ENCODE results near the gene FBXO4. TPM values are rescaled to one million over a fixed set of nuclear protein-coding genes. Genes with fewer than 3 reads are reported as not detected.
A peak's percentile ranks its signal among the peaks of the same experiment; 100 is the strongest.

FBXO4 gene, protein sequence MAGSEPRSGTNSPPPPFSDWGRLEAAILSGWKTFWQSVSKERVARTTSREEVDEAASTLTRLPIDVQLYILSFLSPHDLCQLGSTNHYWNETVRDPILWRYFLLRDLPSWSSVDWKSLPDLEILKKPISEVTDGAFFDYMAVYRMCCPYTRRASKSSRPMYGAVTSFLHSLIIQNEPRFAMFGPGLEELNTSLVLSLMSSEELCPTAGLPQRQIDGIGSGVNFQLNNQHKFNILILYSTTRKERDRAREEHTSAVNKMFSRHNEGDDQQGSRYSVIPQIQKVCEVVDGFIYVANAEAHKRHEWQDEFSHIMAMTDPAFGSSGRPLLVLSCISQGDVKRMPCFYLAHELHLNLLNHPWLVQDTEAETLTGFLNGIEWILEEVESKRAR
- total RNA-seq: 18.6 TPM

DNA sequence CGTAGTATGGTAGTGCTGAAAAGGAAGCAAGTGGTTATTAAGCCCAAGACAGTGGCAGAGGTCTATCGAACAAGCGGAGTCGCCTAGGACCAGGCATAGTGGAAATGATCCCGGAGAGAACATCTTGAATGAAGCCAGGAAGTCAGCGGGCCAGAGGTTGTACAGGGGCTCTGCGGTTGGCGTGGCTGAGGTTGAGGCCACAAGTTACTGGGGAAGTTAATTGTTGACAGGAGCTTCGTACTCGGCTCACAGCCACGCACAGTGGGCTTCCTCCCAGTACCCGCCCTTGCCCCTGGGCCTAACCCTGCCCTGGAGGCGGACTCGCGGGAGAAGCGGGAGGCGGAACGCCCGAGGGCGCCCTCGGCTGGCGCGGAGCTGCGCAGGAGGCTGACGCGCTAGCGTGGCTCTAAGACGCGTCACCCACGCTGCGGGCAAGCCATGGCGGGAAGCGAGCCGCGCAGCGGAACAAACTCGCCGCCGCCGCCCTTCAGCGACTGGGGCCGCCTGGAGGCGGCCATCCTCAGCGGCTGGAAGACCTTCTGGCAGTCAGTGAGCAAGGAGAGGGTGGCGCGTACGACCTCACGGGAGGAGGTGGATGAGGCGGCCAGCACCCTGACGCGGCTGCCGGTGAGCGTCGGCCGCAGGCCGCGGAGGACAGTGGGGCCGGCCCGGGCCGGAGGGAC lies at the start of gene FBXO4:
Gene FBXO4, plus strand, starts transcription at position 410 of the 683 bp plus-strand sequence. Its CDS starts 29 bp downstream, at position 439.
- peak; percentile 73 for DNase-seq

DNA sequence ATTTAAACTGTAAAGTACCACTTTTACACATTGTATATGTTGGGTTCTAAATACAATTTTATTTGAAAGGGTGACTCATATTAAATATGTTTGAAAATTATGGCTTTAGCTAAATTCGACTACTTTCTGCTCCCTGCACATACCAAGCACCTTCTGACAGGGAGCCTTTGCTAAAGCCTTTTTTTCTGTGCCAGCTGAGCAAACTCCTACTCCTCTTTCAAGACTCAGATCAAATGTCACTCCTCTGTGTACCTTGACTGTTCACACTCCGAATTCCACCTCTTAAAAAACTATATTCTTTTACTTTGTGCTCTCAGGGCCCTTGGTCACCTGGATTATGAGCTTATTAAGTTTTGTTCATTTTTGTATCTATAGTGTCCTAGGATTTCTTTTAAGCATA lies 48.4 kb upstream of the FBXO4 start:
- no peak for DNase-seq

DNA sequence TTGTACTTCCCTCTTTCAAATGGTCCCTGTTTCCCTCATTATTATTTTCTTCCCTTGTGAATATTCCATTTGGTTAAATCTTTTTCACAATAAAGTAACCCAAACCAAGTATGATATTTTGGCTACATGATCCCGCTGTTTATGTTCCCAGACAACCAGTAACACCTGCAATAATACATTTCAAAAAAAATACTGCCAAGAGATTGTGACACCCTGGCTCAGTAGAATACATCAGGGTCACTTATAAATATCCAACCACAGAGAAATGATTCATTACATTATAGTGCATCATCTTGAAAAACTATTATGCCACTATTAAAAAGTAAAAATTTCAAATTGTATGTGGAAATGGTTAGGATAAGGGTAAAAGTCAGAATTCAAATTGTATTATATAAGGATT lies 47.7 kb upstream of the FBXO4 start:
- no peak for DNase-seq

DNA sequence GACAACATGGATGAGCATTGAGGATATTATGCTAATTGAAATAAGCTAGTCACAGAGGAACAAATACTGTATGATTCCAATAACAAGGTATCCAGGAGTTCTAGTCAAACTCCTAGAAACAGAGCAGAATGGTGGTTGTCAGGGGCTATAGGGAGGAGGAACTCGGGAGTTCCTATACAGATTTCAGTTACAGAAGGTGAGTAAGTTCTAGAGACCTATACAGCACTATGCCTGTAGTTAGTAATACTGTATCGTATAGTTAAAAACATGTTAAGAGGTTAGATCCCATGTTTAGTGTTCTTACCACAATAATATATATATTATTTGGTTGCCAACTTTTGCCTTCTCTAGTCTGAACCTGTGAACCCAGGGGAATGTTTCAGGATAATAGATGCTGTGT lies 46.9 kb upstream of the FBXO4 start:
- DNase-seq: no peak

DNA sequence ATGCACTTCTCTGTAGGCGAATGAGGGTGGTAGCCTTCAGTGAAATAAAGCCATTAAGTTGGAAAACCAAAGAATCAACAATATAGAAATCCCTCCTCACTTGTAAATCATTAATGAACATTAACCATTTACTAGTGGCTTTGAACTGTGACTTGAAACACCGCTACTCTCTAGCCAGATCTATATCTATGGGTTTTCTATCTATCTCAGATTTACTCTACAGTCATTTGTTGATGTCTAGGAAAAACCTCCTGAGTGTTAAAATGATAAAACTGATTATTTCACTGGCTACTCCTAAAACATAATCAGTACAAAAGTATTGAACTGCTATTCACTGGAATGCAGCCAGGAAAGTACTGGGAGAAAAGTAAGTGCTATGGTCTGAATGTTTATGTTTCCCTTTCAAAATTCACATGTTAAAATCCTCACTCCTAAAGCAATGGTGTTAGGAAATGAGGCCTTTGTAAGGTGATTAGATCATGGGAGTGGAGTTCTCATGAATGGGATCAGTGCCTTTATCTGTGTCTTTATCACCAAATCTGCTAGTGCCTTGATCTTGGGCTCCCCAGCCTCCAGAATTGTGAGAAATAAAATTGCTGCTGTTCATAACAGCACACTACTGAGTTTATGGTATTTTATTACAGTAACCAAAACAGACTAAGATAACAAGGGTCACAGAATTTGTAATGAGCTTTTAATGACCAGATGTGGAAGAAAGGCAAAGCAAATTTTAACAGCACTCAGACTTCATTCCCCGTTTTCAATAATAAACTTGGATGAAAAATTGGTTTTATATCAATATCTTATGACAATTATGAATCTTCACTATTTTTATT lies 46.2 kb upstream of the FBXO4 start:
- no peak for DNase-seq

DNA sequence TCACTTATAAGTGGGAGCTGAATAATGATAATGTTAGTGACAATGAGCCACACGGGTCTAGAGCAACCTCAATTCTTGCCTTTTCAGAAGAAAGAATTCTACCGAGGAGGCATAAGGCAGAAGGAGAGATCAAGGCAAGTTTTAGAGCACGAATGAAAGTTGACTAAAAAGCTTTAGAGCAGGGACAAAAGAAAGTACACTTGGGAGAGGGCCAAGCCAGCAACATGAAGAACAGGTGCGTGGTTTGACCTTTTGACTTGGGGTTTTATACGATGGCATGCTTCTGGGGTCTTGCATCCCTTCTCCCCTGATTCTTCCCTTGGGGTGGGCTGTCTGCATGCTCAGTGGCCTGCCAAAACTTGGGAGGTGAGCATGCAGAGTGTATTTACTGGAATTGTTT lies 42.3 kb upstream of the FBXO4 start:
- no peak for DNase-seq

DNA sequence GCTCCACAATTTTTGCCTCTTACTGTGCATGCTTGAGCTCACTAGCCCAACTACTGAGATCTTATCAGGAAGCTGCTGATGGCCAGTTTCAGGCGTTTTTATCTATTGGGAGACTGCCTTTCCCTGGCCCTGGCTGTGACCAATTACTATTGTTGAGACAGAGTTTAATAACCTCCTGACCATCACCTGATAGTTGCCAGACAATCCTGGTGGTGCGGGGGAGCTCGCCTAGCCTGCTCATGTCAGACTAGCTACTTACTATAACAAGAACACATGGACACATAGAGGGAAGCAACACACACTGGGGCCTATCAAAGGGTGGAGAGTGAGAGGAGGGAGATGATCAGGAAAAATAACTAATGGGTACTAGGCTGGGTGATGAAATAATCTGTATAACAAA lies 41.8 kb upstream of the FBXO4 start:
- DNase-seq: no peak

DNA sequence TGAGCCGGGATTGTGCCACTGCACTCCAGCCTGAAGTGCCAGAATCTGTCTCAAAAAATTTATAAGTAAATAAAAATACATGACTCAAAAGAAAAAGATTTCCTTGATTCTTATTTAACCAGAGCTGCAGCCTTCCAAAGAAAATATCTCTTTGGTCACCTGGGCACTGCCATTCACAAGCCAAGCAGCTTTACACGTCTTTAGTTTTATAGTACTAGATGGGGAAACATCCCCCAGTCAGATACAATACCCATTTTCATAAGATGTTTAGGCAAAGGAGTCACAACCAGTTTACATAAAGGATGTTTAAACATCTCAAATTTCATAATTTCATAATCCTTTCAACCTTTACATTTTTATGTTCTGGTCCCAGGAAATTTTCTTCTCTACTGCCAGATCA lies 41.1 kb upstream of the FBXO4 start:
- DNase-seq: no peak

DNA sequence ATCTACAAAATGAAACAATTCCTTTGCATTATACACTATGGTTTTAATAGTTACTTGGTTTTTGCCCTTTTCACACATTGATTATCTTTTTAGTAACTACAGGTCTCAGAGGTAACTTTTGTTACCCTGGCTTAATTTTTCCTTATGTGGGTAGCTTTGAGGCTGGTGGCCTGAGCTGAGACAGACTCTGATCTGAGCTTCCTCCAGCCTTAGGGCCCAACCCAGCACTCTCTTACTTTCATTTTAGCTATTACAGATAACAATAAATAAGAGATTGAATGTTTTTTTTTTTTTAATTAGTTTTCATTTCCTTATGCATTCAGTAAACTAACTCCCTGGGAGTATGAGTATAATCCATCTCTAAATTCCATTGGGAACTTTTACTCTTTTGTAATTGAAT lies 39.8 kb upstream of the FBXO4 start:
- DNase-seq: no peak

DNA sequence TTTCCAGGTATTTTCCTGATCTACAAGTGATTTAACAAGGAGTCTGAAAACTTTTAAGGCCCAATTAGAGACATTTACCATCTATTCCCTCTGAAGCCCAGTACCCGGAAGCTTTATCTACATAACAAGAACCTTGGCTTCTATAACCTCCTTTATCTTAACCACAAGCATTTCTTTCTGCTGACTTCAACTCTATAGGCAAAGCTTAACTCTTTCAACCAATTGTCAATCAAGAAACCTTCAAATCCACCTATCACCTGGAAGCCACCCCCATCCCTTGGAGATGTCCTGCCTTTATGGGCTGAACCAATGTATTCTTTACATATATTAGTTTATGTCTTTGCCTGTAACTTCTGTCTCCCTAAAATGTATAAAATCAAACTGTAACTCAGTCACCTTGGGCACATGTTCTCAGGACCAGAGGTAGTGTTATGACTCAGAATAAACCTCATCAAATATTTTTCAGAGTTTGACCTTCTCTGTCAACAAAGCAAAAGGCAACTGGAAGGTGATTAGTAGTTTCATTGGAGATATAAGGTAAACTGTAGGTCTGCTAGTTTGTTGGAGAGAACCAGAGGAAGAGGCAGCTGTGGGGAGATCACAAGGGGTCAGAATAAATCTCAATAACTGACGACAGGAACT lies 33.9 kb upstream of the FBXO4 start:
- no peak for DNase-seq

DNA sequence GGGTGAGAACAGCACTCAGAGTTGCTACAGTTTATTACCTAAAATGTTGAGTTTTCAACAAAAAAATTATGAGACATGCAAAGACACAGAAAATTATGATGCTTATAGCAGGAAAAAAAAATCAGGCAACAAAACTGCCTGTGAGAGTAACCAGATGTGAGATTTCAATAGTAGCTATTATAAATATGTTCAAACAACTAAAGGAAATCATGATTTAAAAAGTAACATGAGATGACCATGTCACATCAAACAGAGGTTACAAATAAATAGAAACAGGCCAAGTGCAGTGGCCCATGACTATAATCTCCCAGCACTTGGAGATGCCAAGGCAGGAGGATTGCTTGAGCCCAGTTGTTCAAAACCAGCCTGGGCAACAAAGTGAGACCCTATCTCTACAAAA lies 33.0 kb upstream of the FBXO4 start:
- no peak for DNase-seq

DNA sequence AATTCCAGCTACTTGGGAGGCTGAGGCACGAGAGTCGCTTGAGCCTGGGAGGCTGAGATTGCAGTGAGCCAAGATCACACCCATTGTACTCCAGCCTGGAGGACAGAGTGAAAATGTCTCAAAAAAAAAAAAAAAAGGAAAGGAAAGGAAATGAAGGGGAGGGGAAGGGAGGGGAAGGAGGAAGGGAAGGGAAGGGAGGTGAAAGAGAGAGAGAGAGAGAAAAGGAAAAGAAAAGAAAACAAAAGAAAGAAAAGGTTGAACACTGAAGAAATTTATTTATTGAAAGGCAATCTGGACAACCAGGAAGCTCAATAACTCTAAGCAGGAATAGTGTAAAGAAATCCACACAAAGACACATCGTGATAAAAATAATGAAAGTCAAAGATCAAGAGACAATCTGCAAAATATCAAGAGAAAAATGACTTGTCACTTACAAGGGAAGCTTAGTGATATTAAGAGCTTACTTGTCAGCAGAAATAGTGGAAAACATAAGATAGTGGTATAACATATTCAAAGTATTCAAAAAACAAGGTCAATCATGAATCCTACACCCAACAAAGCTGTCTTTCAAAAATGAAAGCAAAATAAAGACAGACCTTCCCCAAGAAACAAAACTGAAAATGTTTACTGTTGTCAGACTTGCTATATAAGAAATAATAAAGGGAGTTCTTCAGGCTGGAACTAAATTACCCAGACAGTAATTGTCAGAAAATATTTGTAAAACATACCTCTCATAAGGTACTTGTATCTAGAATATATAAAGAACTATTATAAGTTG lies 31.8 kb upstream of the FBXO4 start:
- DNase-seq: no peak

DNA sequence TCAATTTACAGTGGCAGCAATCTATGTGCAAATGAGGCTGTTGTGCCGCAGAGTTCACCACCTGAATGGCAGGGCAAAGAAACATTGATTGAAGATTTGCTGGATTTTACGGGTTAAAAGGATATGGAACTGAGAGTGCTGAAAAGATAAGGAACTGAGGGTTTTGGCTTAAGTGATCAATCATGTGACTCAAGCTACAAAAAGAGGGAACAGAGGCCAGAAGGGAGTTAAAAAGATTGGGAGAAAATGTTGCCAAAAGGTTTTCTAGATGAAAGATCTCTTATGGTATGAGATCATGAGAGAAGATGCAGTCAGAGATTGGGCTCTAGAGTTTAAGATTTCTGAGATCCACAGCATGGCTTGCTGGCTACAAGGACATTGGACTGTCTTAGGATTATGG lies 28.9 kb upstream of the FBXO4 start:
- no peak for DNase-seq

DNA sequence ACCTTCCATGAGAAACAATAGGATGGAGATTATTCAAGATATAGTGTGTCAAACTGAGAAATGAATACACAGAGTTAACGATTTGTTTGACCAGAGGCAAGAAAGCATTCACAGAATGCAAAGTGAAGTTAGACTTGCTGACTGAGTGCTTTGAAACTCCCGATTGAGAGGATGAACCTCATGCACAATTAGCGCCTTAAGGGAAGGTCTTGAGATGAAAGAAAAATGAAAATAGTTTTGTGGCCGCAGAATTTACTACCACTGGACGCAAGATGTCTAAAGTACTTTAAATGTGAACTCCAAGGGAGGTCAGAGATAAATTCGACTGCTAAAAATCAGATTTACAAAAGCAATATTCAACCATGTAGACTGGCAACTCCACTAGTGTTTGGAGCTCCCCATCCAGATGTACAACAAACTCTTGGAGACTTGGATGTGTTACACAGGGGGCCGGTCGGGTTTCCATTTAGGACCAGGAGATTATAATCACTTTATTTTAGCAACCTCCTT lies 21.6 kb upstream of the FBXO4 start:
- no peak for DNase-seq

DNA sequence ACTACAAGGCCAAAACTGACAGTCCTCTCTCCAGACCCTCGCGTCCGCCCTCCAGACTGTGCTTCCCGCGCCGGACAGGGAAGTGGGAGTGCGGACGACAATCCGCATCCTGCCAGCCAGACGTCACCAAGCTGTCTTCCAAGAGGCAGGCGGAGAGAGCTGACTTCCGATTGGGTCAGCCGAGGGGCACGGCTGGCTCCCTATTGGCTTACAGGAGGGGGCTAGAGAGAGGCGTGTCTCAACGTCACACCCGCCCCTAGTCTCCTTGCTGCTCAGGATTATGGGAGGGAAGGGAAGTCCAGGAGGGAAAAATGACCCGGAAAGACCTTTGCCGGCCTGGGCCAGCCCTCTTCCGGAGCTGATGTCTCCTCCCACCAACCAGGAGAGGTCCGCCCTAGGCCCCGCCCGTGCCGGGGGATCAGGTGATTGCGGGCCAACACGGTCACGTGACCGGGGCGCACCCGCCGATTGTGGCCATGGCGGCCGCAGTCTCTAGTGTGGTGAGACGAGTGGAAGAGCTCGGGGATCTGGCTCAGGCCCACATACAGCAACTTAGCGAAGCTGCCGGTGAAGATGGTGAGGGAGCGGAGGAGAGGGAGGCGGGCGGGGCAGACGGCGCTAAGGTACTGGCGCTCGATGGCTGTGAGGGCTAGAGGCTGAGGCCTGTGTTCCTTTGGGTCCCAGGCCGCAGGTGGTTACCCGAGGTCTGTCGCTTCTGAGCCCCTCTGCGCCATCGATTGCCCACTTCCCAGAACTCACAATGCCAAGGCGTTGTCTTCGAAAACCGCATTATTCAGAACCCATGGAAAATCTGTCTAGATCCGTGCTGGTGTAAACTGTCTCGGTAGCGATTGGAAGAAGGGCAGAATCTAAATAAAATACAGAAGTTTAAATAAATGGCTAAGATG lies 20.9 kb upstream of the FBXO4 start, which contains the start of gene RIMOC1:
Gene RIMOC1, plus strand, starts transcription at position 453 of the 908 bp plus-strand sequence. Its CDS starts 24 bp downstream, at position 477.
- DNase-seq: peak; percentile 99

DNA sequence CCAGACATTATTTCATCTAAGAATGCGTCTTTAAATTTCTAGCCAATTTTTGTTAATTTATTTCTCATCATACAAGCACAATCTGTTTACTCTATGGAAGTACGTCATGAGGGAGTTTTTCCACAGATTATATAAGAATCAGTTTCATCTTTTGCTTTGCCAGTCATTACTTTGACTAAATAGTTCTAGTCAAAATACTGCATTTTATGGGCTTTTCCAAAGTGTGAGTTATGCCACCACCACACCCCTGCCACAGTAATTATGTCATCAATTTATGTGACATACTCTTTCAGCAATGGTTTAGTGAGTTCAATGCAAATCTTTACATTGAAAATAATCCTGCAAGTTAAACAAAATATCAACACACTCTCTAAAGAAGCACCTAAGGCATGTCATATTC lies 18.9 kb upstream of the FBXO4 start:
- no peak for DNase-seq

DNA sequence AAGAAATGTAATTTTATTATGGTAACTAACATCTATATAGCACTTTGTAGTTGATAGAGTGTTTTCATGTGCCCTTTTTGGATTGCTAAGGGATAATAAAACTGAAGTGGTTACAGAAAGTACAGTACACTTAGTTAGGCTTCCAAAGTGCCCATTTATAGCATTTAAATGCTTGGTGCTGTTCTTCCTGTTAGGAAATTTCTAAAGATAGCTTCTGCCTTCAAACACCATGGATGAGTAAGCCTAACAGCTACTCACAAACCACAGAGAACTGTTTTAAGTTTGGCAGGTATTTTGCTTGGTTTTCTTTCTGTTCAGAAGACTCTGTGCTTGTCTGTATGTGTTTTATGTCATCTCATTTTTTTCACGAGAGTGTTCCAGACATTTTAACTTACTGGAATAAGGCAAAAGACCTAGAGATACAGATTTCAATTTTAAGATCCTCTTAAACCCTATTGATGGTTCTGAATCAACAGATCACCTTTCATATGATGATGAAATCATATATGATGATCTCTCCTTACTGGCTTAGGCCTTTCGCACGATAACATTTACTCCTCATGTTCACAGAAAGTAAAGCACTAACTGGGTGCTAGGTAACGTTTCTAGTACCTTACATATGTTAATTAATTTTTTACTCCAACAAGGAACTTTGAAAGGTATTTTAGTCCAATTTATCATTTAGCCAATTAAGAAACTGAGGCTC lies 16.6 kb upstream of the FBXO4 start:
- no peak for DNase-seq

DNA sequence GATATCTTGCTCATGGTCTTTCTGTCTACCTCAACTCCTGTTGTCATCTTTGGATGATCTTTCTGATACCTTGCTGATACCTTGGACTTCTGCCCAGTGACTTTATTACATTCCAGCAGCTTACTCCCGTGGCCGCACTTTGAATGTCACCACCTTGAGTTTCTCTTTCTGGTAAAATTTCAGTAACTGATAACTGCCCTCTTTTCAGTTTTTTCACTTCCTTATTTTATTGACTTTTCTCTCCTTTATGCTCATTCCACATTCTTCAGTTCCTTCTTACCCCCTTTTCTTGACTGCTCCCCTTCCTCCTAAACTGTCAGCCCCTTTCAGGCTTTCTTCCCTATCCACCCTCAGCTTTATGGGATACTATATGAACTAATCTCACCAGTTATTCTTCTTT lies 7.0 kb upstream of the FBXO4 start:
- no peak for DNase-seq

DNA sequence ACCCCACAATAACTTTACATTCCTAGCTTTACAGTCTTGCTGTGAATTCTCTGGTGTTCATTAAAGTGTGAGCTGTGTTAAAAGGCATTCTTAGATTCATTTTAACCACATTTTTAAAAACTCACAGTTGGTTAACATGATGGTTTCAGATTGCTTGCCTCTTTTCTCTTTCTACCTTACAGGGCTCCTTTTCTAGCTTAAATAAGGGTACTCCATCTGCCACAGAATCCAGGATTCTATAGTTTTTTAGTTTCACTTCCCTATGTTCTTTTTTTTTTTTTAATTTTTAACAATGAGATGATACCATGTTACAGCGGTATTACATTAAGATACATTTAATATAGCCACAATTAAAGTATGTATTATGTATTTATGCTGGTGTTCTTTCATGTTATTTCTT lies 3.9 kb upstream of the FBXO4 start:
- no peak for DNase-seq

DNA sequence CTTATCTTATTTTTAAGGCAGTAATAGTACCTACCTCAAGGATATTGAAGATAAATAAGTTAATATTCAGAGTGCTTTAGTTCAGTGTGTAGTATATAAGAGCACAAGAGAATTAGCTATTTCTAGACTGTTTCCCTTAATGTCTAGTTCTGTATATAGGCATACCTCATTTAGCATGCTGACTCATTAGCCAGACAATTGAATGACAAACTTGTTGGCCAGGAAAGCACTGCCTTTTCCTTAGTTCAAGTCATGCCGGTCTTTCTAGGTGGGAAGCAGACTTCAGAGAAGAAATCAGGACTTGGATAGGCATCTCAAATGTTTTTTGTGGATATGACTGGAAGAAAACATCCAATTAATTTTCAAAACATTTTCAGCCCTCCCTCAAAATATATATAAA lies 3.2 kb upstream of the FBXO4 start:
- DNase-seq: no peak
